NCI-H1436 (cell line): ENCODE measurements around the gene ATP1B3.
"Not testable (repeated sequence)": the region's sequence is repeated elsewhere in the genome, so short reads cannot be mapped to it uniquely, and the experiment has no call there.

Source experiments
- DNase-seq: peaks from one replicate; lab custom pipeline; 2025; lab: John Stamatoyannopoulos, UW

Gene ATP1B3

GRCh38 chr3:141949399-141949798 lies 73.0 kb downstream of the ATP1B3 start:
- no peak for DNase-seq

GRCh38 chr3:141949972-141950371 lies 73.5 kb downstream of the ATP1B3 start:
- no peak for DNase-seq

- no peak for DNase-seq
Observed at GRCh38 chr3:141950572-141951493, 74.4 kb downstream of the ATP1B3 start.

- no peak for DNase-seq
Observed at GRCh38 chr3:141952611-141953010, 76.2 kb downstream of the ATP1B3 start.

GRCh38 chr3:141955175-141955574 lies 78.7 kb downstream of the ATP1B3 start:
- DNase-seq: no peak

GRCh38 chr3:141959589-141960554 lies 83.4 kb downstream of the ATP1B3 start:
- no peak for DNase-seq

- no peak for DNase-seq
Observed at GRCh38 chr3:141960731-141961130, 84.3 kb downstream of the ATP1B3 start.

GRCh38 chr3:141963301-141963700 lies 86.9 kb downstream of the ATP1B3 start:
- DNase-seq: no peak

- DNase-seq: no peak
Observed at GRCh38 chr3:141965471-141965870, 89.0 kb downstream of the ATP1B3 start.

GRCh38 chr3:141969711-141970110 lies 93.3 kb downstream of the ATP1B3 start:
- no peak for DNase-seq

- DNase-seq: no peak
Observed at GRCh38 chr3:141971571-141971970, 95.1 kb downstream of the ATP1B3 start.

- no peak for DNase-seq
Observed at GRCh38 chr3:141972399-141972798, 96.0 kb downstream of the ATP1B3 start.

- DNase-seq: not testable (repeated sequence)
Observed at GRCh38 chr3:141974777-141975176, 98.3 kb downstream of the ATP1B3 start.
